T-helper 2 cell treated with Interferon-gamma antibody and Interleukin-4, amounts not matched to agents 5 μg/mL and 100 μg/mL, for 36 hours (primary cell): ENCODE measurements around the gene KAT7.
A peak's percentile ranks its signal among the peaks of the same experiment; 100 is the strongest.

Experiments used
- DNase-seq: peaks from one replicate; pipeline ENCODE4 v3.0.0; 2021; ENCODE audit warnings: low spot score
- H3K27ac Mint-ChIP-seq: one replicate; pipeline ENCODE4 v1.8.0; 2021; ENCODE audit warnings: mild to moderate bottlenecking, mixed read lengths
- H3K27me3 Mint-ChIP-seq: one replicate; pipeline ENCODE4 v1.8.0; 2021; ENCODE audit warnings: low read depth, mixed read lengths
- H3K36me3 Mint-ChIP-seq: one replicate; pipeline ENCODE4 v1.8.0; 2021; ENCODE audit warnings: low read depth, mixed read lengths
- H3K4me1 Mint-ChIP-seq: one replicate; pipeline ENCODE4 v1.8.0; 2021; ENCODE audit warnings: low read depth, mixed read lengths
- H3K4me3 Mint-ChIP-seq: one replicate; pipeline ENCODE4 v1.8.0; 2022; ENCODE audit warnings: mild to moderate bottlenecking, moderate library complexity, mixed read lengths
- H3K9me3 Mint-ChIP-seq: one replicate; pipeline ENCODE4 v1.8.0; 2021; ENCODE audit warnings: mixed read lengths

Gene KAT7

GRCh38 chr17:49775546-49776260 is 12.8 kb upstream of the KAT7 start:
- no peak overlapping the region for H3K4me3 Mint-ChIP-seq

GRCh38 chr17:49776551-49777300 is 11.8 kb upstream of the KAT7 start:
- H3K27me3 Mint-ChIP-seq: peaks cover 5% of the 10 kb centered on the region
- no peak overlapping the region for H3K27ac Mint-ChIP-seq

More at GRCh38 chr17:49775546-49776260, 12.8 kb upstream of the KAT7 start:
- Mint-ChIP-seq H3K36me3 (no peaks in the 10 kb centered on the region), H3K27ac (no peak overlapping the region), H3K4me1 (no peaks in the 10 kb centered on the region), H3K9me3 (no peaks in the 10 kb centered on the region), H3K27me3 (peaks cover 7% of the 10 kb centered on the region)
- no peak for DNase-seq

GRCh38 chr17:49777563-49777962 is 10.9 kb upstream of the KAT7 start:
- Mint-ChIP-seq H3K4me3 (no peak overlapping the region), H3K4me1 (peaks cover 2% of the 10 kb centered on the region), H3K9me3 (no peaks in the 10 kb centered on the region), H3K27ac (no peak overlapping the region), H3K27me3 (peaks cover 5% of the 10 kb centered on the region), H3K36me3 (no peaks in the 10 kb centered on the region)
- DNase-seq: no peak

More at GRCh38 chr17:49776551-49777300, 11.8 kb upstream of the KAT7 start:
- peaks cover 2% of the 10 kb centered on the region for H3K4me1 Mint-ChIP-seq
- no peak overlapping the region for H3K4me3 Mint-ChIP-seq
- no peaks in the 10 kb centered on the region for H3K9me3 Mint-ChIP-seq
- DNase-seq: no peak
- H3K36me3 Mint-ChIP-seq: no peaks in the 10 kb centered on the region

GRCh38 chr17:49779156-49779738 is 9.2 kb upstream of the KAT7 start:
- Mint-ChIP-seq H3K27ac (no peak overlapping the region), H3K9me3 (no peaks in the 10 kb centered on the region), H3K4me1 (peaks cover 2% of the 10 kb centered on the region), H3K4me3 (no peak overlapping the region), H3K27me3 (peaks cover 6% of the 10 kb centered on the region), H3K36me3 (no peaks in the 10 kb centered on the region)
- DNase-seq: no peak

- peak; percentile 16 for DNase-seq
- Mint-ChIP-seq H3K4me1 (peaks cover 2% of the 10 kb centered on the region), H3K27me3 (peaks cover 6% of the 10 kb centered on the region), H3K4me3 (no peak overlapping the region), H3K9me3 (no peaks in the 10 kb centered on the region), H3K36me3 (no peaks in the 10 kb centered on the region), H3K27ac (no peak overlapping the region)
Observed at GRCh38 chr17:49779739-49780231, 8.7 kb upstream of the KAT7 start.

GRCh38 chr17:49783071-49783715 is 5.3 kb upstream of the KAT7 start:
- no peak for DNase-seq
- H3K27me3 Mint-ChIP-seq: peaks cover 2% of the 10 kb centered on the region
- peaks cover 12% of the 10 kb centered on the region for H3K4me1 Mint-ChIP-seq
- no peaks in the 10 kb centered on the region for H3K36me3 Mint-ChIP-seq
- no peaks in the 10 kb centered on the region for H3K9me3 Mint-ChIP-seq
- H3K27ac Mint-ChIP-seq: no peak overlapping the region
- H3K4me3 Mint-ChIP-seq: no peak overlapping the region

- H3K36me3 Mint-ChIP-seq: no peaks in the 10 kb centered on the region
- H3K9me3 Mint-ChIP-seq: no peaks in the 10 kb centered on the region
- H3K4me1 Mint-ChIP-seq: peaks cover 14% of the 10 kb centered on the region
- peaks cover 2% of the 10 kb centered on the region for H3K27me3 Mint-ChIP-seq
- no peak for DNase-seq
- no peak overlapping the region for H3K27ac Mint-ChIP-seq
- no peak overlapping the region for H3K4me3 Mint-ChIP-seq
Observed at GRCh38 chr17:49783791-49784190, 4.7 kb upstream of the KAT7 start.

GRCh38 chr17:49784636-49785035 is 3.8 kb upstream of the KAT7 start:
- no peak for DNase-seq
- H3K4me1 Mint-ChIP-seq: peaks cover 19% of the 10 kb centered on the region
- H3K27ac Mint-ChIP-seq: no peak overlapping the region
- H3K36me3 Mint-ChIP-seq: peaks cover 7% of the 10 kb centered on the region
- H3K9me3 Mint-ChIP-seq: no peaks in the 10 kb centered on the region
- H3K27me3 Mint-ChIP-seq: peaks cover 2% of the 10 kb centered on the region
- H3K4me3 Mint-ChIP-seq: no peak overlapping the region

GRCh38 chr17:49787884-49788477 is 500 bp upstream of the KAT7 start:
- H3K9me3 Mint-ChIP-seq: no peaks in the 10 kb centered on the region
- peaks cover 32% of the 10 kb centered on the region for H3K4me1 Mint-ChIP-seq
- peaks cover 31% of the 10 kb centered on the region for H3K36me3 Mint-ChIP-seq
- DNase-seq: no peak
- H3K27ac Mint-ChIP-seq: peak overlapping the region; percentile 98
- H3K27me3 Mint-ChIP-seq: peaks cover 2% of the 10 kb centered on the region
- H3K4me3 Mint-ChIP-seq: peak overlapping the region; percentile 91

- peak overlapping the region; percentile 98 for H3K27ac Mint-ChIP-seq
- H3K4me3 Mint-ChIP-seq: peak overlapping the region; percentile 91
- H3K27me3 Mint-ChIP-seq: peaks cover 1% of the 10 kb centered on the region
- peaks cover 34% of the 10 kb centered on the region for H3K4me1 Mint-ChIP-seq
- peaks cover 41% of the 10 kb centered on the region for H3K36me3 Mint-ChIP-seq
- no peaks in the 10 kb centered on the region for H3K9me3 Mint-ChIP-seq
- DNase-seq: no peak
Observed at GRCh38 chr17:49789243-49789578, 730 bp downstream of the KAT7 start.

GRCh38 chr17:49793309-49793708 is 4.8 kb downstream of the KAT7 start:
- H3K9me3 Mint-ChIP-seq: no peaks in the 10 kb centered on the region
- no peak overlapping the region for H3K4me3 Mint-ChIP-seq
- DNase-seq: no peak
- H3K4me1 Mint-ChIP-seq: peaks cover 40% of the 10 kb centered on the region
- no peak overlapping the region for H3K27ac Mint-ChIP-seq
- H3K27me3 Mint-ChIP-seq: no peaks in the 10 kb centered on the region
- H3K36me3 Mint-ChIP-seq: peaks cover 66% of the 10 kb centered on the region

- H3K27me3 Mint-ChIP-seq: no peaks in the 10 kb centered on the region
- H3K27ac Mint-ChIP-seq: no peak overlapping the region
- no peak for DNase-seq
- H3K4me1 Mint-ChIP-seq: peaks cover 32% of the 10 kb centered on the region
- peaks cover 67% of the 10 kb centered on the region for H3K36me3 Mint-ChIP-seq
- no peak overlapping the region for H3K4me3 Mint-ChIP-seq
- H3K9me3 Mint-ChIP-seq: no peaks in the 10 kb centered on the region
Observed at GRCh38 chr17:49795372-49795771, 6.9 kb downstream of the KAT7 start.

GRCh38 chr17:49798182-49798581 is 9.7 kb downstream of the KAT7 start:
- no peak overlapping the region for H3K4me3 Mint-ChIP-seq
- no peaks in the 10 kb centered on the region for H3K27me3 Mint-ChIP-seq
- no peak overlapping the region for H3K27ac Mint-ChIP-seq
- peaks cover 27% of the 10 kb centered on the region for H3K4me1 Mint-ChIP-seq
- DNase-seq: no peak
- H3K36me3 Mint-ChIP-seq: peaks cover 54% of the 10 kb centered on the region
- no peaks in the 10 kb centered on the region for H3K9me3 Mint-ChIP-seq
